ENCODE results near the gene CCDC149. TPM values are rescaled to one million over a fixed set of nuclear protein-coding genes. Genes with fewer than 3 reads are reported as not detected.

CCDC149 gene
- total RNA-seq, 4 donors from 2014 or later = 21.9 to 38.7 (median 34.0) TPM

DNA sequence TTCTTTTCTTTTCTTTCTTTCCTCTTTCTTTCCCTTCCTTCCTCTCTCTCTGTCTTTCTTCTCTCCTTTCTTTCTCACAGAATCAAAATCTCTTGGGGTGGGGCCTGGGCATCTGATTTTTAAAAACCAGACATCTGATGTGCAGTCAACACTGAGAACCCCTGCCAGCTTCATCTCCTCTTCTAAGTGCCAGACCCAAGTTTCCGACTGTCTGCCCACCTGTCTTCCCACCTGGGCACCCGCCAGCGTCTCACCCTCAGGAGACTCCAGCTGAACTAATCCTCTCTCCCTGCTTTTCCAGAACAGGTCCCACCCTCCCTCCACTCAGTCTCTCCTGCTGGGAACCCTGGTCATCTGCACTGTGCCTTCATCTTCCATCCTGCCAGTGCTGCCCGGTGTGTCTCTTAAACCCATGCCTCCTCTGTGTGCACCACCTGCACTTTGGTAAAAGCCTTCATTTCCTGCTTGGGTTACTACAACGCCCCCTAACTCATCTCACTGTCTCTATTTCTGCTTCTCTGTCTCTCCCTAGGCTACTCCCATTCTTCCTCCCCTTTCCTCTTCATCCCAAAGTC lies 114.7 kb downstream of the CCDC149 start:
- H3K4me1 ChIP-seq = peaks cover 0 to 95% (median 14%) of the 10 kb centered on the region in 3 donors
- H3K36me3 ChIP-seq = peaks cover 0 to 4% of the 10 kb centered on the region in 2 donors
- WGBS, 2 donors (ENCODE audit: low coverage in 1 of 2) = 68 to 77% methylated on average over 2 to 5 of the region's 5 CpGs
- peak overlapping the region in 3 of 4 donors; percentile 61 to 95 (median 93) for H3K27ac ChIP-seq
- no peak overlapping the region for H3K4me3 ChIP-seq
- ATAC-seq = no peak
- no peaks in the 10 kb centered on the region for H3K27me3 ChIP-seq
- TF ChIP-seq EP300 (IDR thresholded peaks at IDR 0.05) (no peak), POLR2A (IDR thresholded peaks at IDR 0.05) (no peak), POLR2AphosphoS5 (IDR thresholded peaks at IDR 0.05) (no peak)
- TF ChIP-seq, protein P1, sequence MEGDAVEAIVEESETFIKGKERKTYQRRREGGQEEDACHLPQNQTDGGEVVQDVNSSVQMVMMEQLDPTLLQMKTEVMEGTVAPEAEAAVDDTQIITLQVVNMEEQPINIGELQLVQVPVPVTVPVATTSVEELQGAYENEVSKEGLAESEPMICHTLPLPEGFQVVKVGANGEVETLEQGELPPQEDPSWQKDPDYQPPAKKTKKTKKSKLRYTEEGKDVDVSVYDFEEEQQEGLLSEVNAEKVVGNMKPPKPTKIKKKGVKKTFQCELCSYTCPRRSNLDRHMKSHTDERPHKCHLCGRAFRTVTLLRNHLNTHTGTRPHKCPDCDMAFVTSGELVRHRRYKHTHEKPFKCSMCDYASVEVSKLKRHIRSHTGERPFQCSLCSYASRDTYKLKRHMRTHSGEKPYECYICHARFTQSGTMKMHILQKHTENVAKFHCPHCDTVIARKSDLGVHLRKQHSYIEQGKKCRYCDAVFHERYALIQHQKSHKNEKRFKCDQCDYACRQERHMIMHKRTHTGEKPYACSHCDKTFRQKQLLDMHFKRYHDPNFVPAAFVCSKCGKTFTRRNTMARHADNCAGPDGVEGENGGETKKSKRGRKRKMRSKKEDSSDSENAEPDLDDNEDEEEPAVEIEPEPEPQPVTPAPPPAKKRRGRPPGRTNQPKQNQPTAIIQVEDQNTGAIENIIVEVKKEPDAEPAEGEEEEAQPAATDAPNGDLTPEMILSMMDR (IDR thresholded peaks at IDR 0.05) = no peak
- no peaks in the 10 kb centered on the region for H3K9me3 ChIP-seq

DNA sequence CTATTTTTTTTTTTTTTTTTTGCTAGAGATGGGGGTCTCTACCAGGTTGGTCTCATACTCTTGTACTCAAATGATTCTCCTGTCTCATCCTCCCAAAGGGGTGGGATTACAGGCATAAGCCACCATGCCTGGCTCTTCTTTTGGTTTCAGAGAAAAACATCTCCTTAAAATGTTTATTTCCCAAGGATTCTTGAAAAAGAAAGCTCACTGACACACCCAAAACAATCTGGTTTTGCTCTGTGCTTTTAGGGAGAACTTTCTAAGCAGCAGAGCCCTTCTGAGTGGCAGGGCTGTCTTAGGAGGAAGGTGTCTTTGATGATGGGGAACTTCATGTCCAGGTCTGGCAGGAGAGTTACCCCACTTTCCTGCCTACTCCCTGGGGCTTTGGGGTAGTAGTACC lies 116.2 kb downstream of the CCDC149 start:
- no peaks in the 10 kb centered on the region for H3K27me3 ChIP-seq
- no peak for ATAC-seq
- H3K4me3 ChIP-seq = peak overlapping the region in 1 of 2 donors; percentile 58
- no peaks in the 10 kb centered on the region for H3K9me3 ChIP-seq
- TF ChIP-seq POLR2AphosphoS5 (IDR thresholded peaks at IDR 0.05) (no peak), EP300 (IDR thresholded peaks at IDR 0.05) (no peak), POLR2A (IDR thresholded peaks at IDR 0.05) (no peak)
- TF ChIP-seq, protein P1 (IDR thresholded peaks at IDR 0.05) = no peak
- peaks cover 0 to 4% of the 10 kb centered on the region in 2 donors for H3K36me3 ChIP-seq
- H3K27ac ChIP-seq = peak overlapping the region; percentile 71 to 97 (median 94)
- H3K4me1 ChIP-seq = peaks cover 0 to 80% (median 14%) of the 10 kb centered on the region in 3 donors

DNA sequence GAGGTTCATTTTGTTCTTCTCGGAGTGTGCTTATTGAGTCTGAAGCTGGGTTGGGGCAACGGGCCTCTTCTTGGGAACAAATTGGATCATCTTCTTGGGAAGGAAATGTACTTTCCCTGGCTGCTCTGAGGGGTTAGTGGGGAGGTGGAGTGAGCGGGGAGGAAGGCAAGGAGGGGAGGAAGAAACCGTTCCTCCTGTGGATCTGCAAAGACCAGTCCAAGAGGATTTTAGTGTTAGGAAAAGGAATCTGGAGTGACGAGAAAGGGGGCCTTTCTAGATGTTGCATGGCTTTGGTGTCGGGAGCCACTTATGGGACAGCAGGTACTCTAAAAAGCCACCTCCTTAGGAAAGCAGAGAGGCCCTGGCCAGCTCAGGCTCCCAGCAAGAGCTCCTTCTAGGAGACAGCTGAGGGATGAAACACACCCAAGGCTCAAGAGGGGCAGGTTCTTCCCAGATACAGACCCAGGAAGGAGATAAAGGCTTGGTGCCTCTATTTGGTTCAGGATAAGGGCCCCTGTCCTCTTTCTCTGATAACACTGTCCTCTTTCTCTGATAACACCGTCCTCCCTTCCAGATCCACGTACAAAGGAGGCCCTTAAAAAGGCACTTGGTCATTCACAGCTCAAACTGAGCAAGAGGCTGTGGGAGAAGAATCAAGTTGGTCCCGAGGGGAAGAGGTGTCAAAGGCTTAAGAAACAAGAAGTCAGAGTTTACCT lies 117.0 kb downstream of the CCDC149 start:
- Histone ChIP-seq H3K36me3 (peaks cover 0 to 4% of the 10 kb centered on the region in 2 donors), H3K27ac (peak overlapping the region; percentile 93 to 97 (median 94)), H3K4me3 (peak overlapping the region; percentile 47 to 58), H3K4me1 (peaks cover 0 to 72% (median 14%) of the 10 kb centered on the region in 3 donors), H3K9me3 (no peaks in the 10 kb centered on the region), H3K27me3 (no peaks in the 10 kb centered on the region)
- no peak for TF ChIP-seq POLR2A (IDR thresholded peaks at IDR 0.05)
- no peak for TF ChIP-seq EP300 (IDR thresholded peaks at IDR 0.05)
- TF ChIP-seq POLR2AphosphoS5 (IDR thresholded peaks at IDR 0.05) = no peak
- TF ChIP-seq, protein P1 (IDR thresholded peaks at IDR 0.05) = no peak
- ATAC-seq = peak; percentile 20
- 23 to 37% methylated on average over 2 to 8 of the region's 9 CpGs for WGBS, 2 donors (ENCODE audit: low coverage in 1 of 2)

DNA sequence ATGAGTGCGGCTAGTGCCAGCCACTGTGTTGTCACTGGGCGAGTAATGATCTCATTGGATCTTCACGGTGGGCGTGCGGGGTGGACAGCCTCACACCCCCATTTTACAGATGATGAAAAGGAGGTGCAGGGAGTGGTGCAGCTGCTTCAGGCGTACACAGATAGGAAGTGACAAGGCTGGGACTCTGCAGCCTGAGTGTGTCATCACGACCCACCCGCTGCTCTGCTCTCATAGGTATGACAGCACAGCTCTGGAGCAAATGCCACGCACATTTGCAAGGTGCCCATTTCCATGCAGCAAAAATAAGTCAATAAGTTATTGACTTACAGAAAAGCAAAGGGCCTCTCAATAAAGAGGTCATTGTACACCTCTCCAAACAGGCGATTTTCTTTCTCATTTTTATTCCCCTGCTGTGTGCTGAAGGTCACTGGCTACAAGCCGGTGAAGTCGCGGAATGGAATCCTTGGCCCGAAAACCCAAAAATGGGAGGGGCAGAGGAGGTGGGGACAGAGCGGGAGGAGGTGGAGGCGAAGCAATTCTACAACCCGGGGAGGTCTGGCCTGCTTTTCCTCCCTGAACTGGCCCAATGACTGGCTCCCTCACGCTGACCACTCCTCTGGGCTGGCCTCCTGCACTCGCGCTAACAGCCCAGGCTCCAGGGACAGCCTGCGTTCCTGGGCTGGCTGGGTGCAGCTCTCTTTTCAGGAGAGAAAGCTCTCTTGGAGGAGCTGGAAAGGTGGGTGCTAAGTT lies 117.8 kb downstream of the CCDC149 start, which contains the start of gene SOD3:
TSS of gene SOD3 (plus strand) at position 658 of the 750 bp plus-strand sequence. CDS start 3,949 bp downstream, outside the sequence.
- H3K9me3 ChIP-seq = no peaks in the 10 kb centered on the region
- no peaks in the 10 kb centered on the region for H3K27me3 ChIP-seq
- peaks cover 0 to 4% of the 10 kb centered on the region in 2 donors for H3K36me3 ChIP-seq
- peak within 1 kb of the TSS; percentile 93 to 97 (median 94) for H3K27ac ChIP-seq
- TF ChIP-seq POLR2AphosphoS5 (IDR thresholded peaks at IDR 0.05) (peak; percentile 98), POLR2A (IDR thresholded peaks at IDR 0.05) (peak; percentile 86 to 94), EP300 (IDR thresholded peaks at IDR 0.05) (no peak)
- TF ChIP-seq, protein P1 (IDR thresholded peaks at IDR 0.05) = no peak
- H3K4me1 ChIP-seq = peaks cover 0 to 65% (median 10%) of the 10 kb centered on the region in 3 donors
- peak within 1 kb of the TSS; percentile 47 to 58 for H3K4me3 ChIP-seq
- 2 to 10% methylated on average over 8 to 18 of the region's 21 CpGs for WGBS, 2 donors (ENCODE audit: low coverage in 1 of 2)
- peak; percentile 96 for ATAC-seq

All from gastroesophageal sphincter (tissue), 4 donors.